ENCODE measurements around the gene D2HGDH.

DNA sequence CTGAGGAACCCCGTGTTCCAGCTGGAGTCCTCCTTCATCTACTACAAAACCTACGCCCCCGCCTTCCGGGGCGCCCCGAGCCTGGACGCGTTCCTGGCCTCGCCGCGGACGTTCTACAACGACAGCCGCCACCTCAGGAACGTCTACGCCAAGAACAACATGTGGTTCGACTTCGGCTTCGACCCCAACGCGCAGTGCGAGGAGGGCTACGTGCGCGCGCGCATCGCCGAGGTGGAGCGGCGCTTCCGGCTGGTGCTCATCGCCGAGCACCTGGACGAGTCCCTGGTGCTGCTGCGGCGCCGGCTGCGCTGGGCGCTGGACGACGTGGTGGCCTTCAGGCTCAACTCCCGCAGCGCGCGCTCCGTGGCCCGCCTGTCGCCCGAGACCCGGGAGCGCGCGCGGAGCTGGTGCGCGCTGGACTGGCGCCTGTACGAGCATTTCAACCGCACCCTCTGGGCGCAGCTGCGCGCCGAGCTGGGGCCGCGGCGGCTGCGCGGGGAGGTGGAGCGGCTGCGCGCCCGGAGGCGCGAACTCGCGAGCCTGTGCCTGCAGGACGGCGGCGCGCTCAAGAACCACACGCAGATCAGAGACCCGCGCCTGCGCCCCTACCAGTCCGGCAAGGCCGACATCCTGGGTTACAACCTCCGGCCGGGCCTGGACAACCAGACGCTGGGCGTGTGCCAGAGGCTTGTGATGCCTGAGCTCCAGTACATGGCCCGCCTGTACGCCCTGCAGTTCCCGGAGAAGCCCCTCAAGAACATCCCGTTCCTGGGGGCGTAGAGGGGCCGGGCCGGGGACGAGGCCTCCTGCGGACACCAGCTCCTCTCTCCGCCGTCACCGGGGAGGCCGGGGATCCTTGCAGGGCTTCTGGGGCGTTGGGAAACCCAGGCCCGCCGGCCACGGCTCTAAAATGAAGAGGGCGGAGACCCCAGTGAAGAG lies 69.2 kb downstream of the D2HGDH start:
- TF ChIP-seq GATA2 (IDR thresholded peaks at IDR 0.05; ENCODE audit: low read depth, low read length): no peak
- no peak for TF ChIP-seq GATA3 (IDR thresholded peaks at IDR 0.05; ENCODE audit: low read depth, low read length)
